ENCODE measurements around the gene GALNT13.

GALNT13 gene

DNA sequence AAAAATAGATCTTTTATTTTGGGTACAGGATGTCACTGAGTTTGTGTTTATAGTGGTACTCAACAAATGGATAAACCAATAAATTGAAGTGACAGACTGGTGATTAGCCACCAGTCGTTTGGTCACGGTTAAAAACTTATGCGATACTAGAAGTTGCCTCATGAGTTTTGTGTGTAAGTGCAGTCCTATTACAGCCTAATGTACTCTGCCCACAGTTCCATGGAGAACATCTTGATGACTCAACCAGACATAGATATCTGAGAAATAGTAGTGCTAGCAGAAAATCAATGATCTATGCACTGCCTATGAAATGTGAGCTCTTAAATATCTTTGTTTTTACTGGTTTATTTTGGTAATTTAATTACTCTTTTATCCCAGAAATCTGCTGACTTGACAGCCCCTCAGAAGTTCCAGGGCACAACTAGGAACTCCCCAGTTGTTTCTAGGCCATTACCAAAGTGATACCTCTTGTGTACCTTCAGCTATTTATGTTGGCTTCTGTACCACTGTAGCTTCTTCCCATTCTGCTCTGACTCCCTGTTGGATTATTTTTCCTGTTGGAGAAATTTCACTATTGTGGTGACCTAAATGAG lies 617.6 kb downstream of the GALNT13 start:
- no peak for DNase-seq

- DNase-seq: no peak
These were observed 618.8 kb downstream of the GALNT13 start for GRCh38 chr2:154490530-154490929.

- no peak for DNase-seq
These were observed 623.7 kb downstream of the GALNT13 start for GRCh38 chr2:154495455-154495868.

- DNase-seq: no peak
These were observed 625.3 kb downstream of the GALNT13 start for GRCh38 chr2:154497019-154497418.

Data from right hindlimb (tissue), 1 donor.